Fibroblast of lung (primary cell): ENCODE measurements around the gene VANGL1. TPM values are rescaled to one million over a fixed set of nuclear protein-coding genes. Genes with fewer than 3 reads are reported as not detected.
A peak's percentile ranks its signal among the peaks of the same experiment; 100 is the strongest.
"Not testable (repeated sequence)": the region's sequence is repeated elsewhere in the genome, so short reads cannot be mapped to it uniquely, and the experiment has no call there.

Experiments
- DNase-seq, 2 donors: peaks; one replicate each; pipeline versions ENCODE4 v3.0.0 to v3.0.0-alpha.2; 2010; ENCODE audit warnings: low read depth in 2 of 2
- H2AFZ ChIP-seq: 2 replicates; pipeline ENCODE4 v1.5.1; 2012; ENCODE audit warnings: low read length, control low read depth, inconsistent platforms
- H3K27ac ChIP-seq: 2 replicates; pipeline ENCODE4 v1.5.1; 2011; ENCODE audit warnings: low read length, control low read depth; ENCODE audit not compliant: insufficient read depth
- H3K27me3 ChIP-seq: 2 replicates; pipeline ENCODE4 v1.5.1; 2011; ENCODE audit warnings: mild to moderate bottlenecking, low read length; ENCODE audit not compliant: control insufficient read depth, insufficient read depth
- H3K36me3 ChIP-seq: 2 replicates; pipeline ENCODE4 v1.5.1; 2011; ENCODE audit warnings: low read length; ENCODE audit not compliant: control insufficient read depth, insufficient read depth
- H3K4me1 ChIP-seq: 2 replicates; pipeline ENCODE4 v1.5.1; 2011; ENCODE audit warnings: low read length; ENCODE audit not compliant: control insufficient read depth, insufficient read depth; ENCODE audit errors: extremely low read depth
- H3K4me2 ChIP-seq: 2 replicates; pipeline ENCODE4 v1.5.1; 2011; ENCODE audit warnings: low read length, control low read depth; ENCODE audit not compliant: insufficient read depth; ENCODE audit errors: extremely low read depth
- H3K4me3 ChIP-seq, 4 experiments: fragments of 200-600 bp in 1 of 4; sonication (generic) in 1 of 4; replicated peaks in 1 of 4; 2 replicates each; pipeline ENCODE4 v1.5.1; 2011 to 2016; ENCODE audit warnings: low read length in 4 of 4, low read depth in 3 of 4, mild to moderate bottlenecking in 3 of 4, control low read depth in 2 of 4, inconsistent platforms in 1 of 4, mixed read lengths in 1 of 4; ENCODE audit not compliant: insufficient read depth in 1 of 4; ENCODE audit errors: control extremely low read depth in 1 of 4
- H3K79me2 ChIP-seq: 2 replicates; pipeline ENCODE4 v1.5.1; 2012; ENCODE audit warnings: mild to moderate bottlenecking, low read length, inconsistent platforms; ENCODE audit not compliant: control insufficient read depth, insufficient read depth
- H3K9ac ChIP-seq: 2 replicates; pipeline ENCODE4 v1.5.1; 2011; ENCODE audit warnings: mild to moderate bottlenecking, low read length, control low read depth; ENCODE audit not compliant: insufficient read depth
- H3K9me3 ChIP-seq: 2 replicates; pipeline ENCODE4 v1.5.1; 2012; ENCODE audit warnings: low read depth, low read length; ENCODE audit not compliant: control insufficient read depth, insufficient read depth
- H4K20me1 ChIP-seq: 2 replicates; pipeline ENCODE4 v1.5.1; 2011; ENCODE audit warnings: low read length; ENCODE audit not compliant: control insufficient read depth, insufficient read depth; ENCODE audit errors: extremely low read depth
- EZH2 ChIP-seq: IDR thresholded peaks from 2 replicates; pipeline ENCODE4 v1.5.1; 2012; ENCODE audit warnings: low read length, control low read depth, mild to moderate bottlenecking; ENCODE audit errors: missing control alignments
- polyA plus RNA-seq, 2 donors: library from polyadenylated mRNA; depleted of rRNA in 1 of 2; stranded (reverse) in 1 of 2; unstranded in 1 of 2; fragments of >200 nt; gene quantifications; 2 replicates each; pipeline ENCODE4 v1.2.1, GENCODE V29; 2011 to 2012; ENCODE audit warnings: missing spikeins in 1 of 2
- total RNA-seq: library from RNA; depleted of rRNA; stranded (reverse); fragments of >200 nt; gene quantifications from 2 replicates; pipeline ENCODE4 v1.2.1, GENCODE V29; 2014
- TF ChIP-seq, protein P1 (sequence below), 2 donors: IDR thresholded peaks in 1 of 2; conservative IDR thresholded peaks in 1 of 2; 1 replicate in 1 of 2; 2 replicates in 1 of 2; pipeline ENCODE4 v1.5.1; 2011 to 2012; ENCODE audit warnings: low read length in 2 of 2, control low read depth in 1 of 2, inconsistent platforms in 1 of 2, low read depth in 1 of 2, mild to moderate bottlenecking in 1 of 2

The VANGL1 gene
- total and polyA plus RNA-seq, 2 donors (not counting 1 experiment from before 2014, with no cell fraction given) = 8.1 to 10.7 TPM

GRCh38 chr1:115637247-115637646 lies 4.5 kb upstream of the VANGL1 start:
- H3K36me3 ChIP-seq, H3K4me1 ChIP-seq, H3K9me3 ChIP-seq, H3K9ac ChIP-seq, H3K27ac ChIP-seq, H3K4me2 ChIP-seq, DNase-seq, H2AFZ ChIP-seq, H3K4me3 ChIP-seq, H4K20me1 ChIP-seq, H3K79me2 ChIP-seq, H3K27me3 ChIP-seq: not testable (repeated sequence)

DNA sequence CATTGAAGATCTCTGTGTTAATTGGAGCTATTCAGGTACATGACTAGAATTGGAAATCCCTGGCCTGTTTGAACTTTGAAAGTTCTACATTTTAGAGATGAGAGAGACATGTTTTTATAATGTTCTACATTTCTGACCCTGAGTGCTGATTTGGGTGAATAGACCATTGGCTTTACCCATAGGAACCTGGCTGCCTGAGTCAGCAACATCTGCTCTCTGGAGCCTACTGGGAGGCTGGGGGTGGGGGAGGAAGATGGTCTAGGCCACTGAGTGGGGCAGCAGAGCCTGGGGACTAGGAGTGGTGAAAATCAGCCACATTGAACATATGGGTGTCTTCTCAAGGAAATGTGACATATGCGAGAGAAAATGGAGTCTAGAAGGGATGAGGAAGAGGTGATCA lies 1.4 kb upstream of the VANGL1 start:
- H3K4me1 ChIP-seq = no peaks in the 10 kb centered on the region
- no peak overlapping the region for H3K27ac ChIP-seq
- DNase-seq = no peak
- no peak for TF ChIP-seq EZH2
- TF ChIP-seq, protein P1, sequence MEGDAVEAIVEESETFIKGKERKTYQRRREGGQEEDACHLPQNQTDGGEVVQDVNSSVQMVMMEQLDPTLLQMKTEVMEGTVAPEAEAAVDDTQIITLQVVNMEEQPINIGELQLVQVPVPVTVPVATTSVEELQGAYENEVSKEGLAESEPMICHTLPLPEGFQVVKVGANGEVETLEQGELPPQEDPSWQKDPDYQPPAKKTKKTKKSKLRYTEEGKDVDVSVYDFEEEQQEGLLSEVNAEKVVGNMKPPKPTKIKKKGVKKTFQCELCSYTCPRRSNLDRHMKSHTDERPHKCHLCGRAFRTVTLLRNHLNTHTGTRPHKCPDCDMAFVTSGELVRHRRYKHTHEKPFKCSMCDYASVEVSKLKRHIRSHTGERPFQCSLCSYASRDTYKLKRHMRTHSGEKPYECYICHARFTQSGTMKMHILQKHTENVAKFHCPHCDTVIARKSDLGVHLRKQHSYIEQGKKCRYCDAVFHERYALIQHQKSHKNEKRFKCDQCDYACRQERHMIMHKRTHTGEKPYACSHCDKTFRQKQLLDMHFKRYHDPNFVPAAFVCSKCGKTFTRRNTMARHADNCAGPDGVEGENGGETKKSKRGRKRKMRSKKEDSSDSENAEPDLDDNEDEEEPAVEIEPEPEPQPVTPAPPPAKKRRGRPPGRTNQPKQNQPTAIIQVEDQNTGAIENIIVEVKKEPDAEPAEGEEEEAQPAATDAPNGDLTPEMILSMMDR (conservative IDR thresholded peaks at IDR 0.05 in 1 of 2, IDR thresholded peaks at IDR 0.05 in 1 of 2; ENCODE audit: low read depth in 1 of 2, low read length in 2 of 2) = no peak
- no peaks in the 10 kb centered on the region for H3K9me3 ChIP-seq
- no peaks in the 10 kb centered on the region for H4K20me1 ChIP-seq
- H2AFZ ChIP-seq = no peak overlapping the region
- H3K27me3 ChIP-seq = peaks cover 2% of the 10 kb centered on the region
- H3K4me3 ChIP-seq = no peak overlapping the region
- H3K4me2 ChIP-seq = no peak overlapping the region
- no peak overlapping the region for H3K9ac ChIP-seq
- no peaks in the 10 kb centered on the region for H3K36me3 ChIP-seq
- H3K79me2 ChIP-seq = peaks cover 17% of the 10 kb centered on the region

DNA sequence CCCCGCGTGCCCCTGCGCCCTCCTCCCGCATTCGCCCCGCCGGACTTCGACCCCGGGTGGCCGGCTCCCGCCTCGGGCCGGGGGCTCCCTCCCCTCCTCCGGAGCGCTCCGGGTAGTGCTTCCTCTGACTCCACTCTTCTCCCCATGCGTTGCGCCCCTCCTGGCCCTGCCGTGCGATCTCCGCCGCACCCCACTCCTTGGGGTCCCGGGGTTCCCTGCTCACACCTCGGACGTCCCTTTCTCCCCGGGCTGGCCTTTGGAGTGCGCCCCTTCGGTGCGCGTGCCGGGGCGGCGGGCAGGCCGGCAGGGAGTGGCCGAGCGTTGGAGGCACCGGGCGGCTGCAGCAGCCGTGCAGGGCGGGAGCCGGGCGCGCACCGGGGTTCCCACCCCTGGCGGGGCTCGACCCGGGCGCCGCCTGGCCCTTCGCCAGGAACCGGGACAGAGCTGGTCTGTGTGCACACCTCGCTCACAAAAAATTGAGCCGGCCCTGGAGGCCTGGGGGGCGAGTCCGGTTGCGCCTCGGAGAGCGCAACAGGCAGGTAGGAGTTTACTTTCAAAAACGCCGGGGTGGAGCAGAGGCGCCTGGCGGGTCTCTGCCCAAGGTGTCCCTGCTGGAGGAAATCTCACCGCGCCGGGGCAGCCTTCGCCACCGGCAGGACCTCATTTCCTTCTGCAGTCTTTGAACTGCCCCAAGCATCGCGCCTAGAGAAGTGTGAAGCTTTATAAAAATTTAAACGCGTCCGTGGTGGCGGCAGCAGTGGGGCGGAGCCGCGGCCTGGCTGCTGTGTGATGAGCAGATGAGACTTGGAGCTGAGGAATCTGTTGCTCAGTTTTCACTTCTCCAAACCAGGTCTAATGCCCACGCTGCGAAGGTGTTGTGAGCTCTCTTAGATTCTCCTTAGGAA lies 650 bp downstream of the VANGL1 start:
- TF ChIP-seq, protein P1 (conservative IDR thresholded peaks at IDR 0.05 in 1 of 2, IDR thresholded peaks at IDR 0.05 in 1 of 2; ENCODE audit: low read depth in 1 of 2, low read length in 2 of 2) = no peak
- TF ChIP-seq EZH2 = no peak
- Histone ChIP-seq H3K79me2 (peaks cover 24% of the 10 kb centered on the region), H3K27ac (peak overlapping the region; percentile 14)

More for the DNA sequence above, 650 bp downstream of the VANGL1 start:
- Histone ChIP-seq H4K20me1 (no peaks in the 10 kb centered on the region), H3K9ac (peak overlapping the region; percentile 72), H3K9me3 (no peaks in the 10 kb centered on the region), H3K4me2 (peak overlapping the region; percentile 89), H3K4me3 (peak overlapping the region; percentile 76 to 88 (median 86)), H3K27me3 (peaks cover 2% of the 10 kb centered on the region), H2AFZ (peak overlapping the region; percentile 88), H3K36me3 (no peaks in the 10 kb centered on the region), H3K4me1 (no peaks in the 10 kb centered on the region)
- DNase-seq = peak; percentile 23 to 58
